HEK293 (cell line): ENCODE data around the gene EVC2.

Experiments used
- YY1 ChIP-seq: fragments of 450-650 bp; formaldehyde crosslinking; IDR thresholded peaks from 2 replicates; pipeline ENCODE4 v1.5.1; 2018; ENCODE audit warnings: missing biosample characterization, missing genetic modification characterization
- ZNF19 ChIP-seq: fragments of 450-650 bp; formaldehyde crosslinking; IDR thresholded peaks from 2 replicates; pipeline ENCODE4; 2016; ENCODE audit warnings: missing biosample characterization, missing genetic modification characterization, low read depth
- TF ChIP-seq, protein P1 (sequence below): fragments of 450-650 bp; formaldehyde crosslinking; IDR thresholded peaks from 2 replicates; pipeline ENCODE4 v1.5.1; 2016; ENCODE audit warnings: missing biosample characterization, missing genetic modification characterization

DNA sequence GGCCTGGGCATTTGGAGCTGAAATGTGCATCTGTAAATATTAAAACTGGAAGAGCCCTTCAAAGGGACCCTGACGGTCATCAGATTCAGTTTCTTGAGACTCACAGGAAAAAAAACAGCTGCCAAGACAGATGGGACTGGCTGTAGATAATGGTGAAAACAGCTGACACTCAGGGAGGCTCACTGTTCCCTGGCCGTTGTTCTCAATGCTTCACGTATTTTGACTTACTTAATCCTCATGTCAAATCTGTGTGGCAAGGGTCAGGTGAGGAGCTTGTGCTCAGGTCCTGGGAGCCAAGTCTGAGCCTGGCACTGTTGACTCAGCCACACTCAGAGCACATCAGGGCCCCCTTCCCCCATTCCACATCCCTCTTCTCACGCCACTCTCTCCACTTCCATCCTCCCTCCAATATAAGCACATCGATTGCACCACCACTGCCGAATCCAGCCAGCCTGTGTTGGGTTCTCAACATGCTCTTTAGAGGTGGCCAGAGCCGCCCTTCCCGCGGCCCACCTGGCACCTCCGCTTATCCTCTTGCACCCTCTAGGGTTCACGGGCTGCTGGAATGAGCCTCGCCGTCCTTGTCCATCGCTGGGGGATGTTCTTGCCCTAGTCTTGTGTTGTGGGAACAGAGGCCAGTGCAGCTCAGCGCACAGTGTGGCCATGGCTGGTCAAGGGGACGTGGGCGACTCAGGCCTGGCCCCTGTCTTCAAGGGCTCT is 42.7 kb upstream of the EVC2 start:
- no peak for TF ChIP-seq YY1 (tag by site-specific recombination)
- TF ChIP-seq, protein P1, sequence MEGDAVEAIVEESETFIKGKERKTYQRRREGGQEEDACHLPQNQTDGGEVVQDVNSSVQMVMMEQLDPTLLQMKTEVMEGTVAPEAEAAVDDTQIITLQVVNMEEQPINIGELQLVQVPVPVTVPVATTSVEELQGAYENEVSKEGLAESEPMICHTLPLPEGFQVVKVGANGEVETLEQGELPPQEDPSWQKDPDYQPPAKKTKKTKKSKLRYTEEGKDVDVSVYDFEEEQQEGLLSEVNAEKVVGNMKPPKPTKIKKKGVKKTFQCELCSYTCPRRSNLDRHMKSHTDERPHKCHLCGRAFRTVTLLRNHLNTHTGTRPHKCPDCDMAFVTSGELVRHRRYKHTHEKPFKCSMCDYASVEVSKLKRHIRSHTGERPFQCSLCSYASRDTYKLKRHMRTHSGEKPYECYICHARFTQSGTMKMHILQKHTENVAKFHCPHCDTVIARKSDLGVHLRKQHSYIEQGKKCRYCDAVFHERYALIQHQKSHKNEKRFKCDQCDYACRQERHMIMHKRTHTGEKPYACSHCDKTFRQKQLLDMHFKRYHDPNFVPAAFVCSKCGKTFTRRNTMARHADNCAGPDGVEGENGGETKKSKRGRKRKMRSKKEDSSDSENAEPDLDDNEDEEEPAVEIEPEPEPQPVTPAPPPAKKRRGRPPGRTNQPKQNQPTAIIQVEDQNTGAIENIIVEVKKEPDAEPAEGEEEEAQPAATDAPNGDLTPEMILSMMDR, result no peak
- TF ChIP-seq ZNF19 (tag by site-specific recombination), result no peak
